Breast epithelium (tissue), 4 donors: ENCODE data around the gene SYF2. TPM values are rescaled to one million over a fixed set of nuclear protein-coding genes. Genes with fewer than 3 reads are reported as not detected.
A peak's percentile ranks its signal among the peaks of the same experiment; 100 is the strongest.

Source experiments
- DNase-seq, 2 donors: peaks; one replicate each; pipeline ENCODE4 v3.0.0-alpha.2; 2019; ENCODE audit warnings: low spot score in 2 of 2
- H3K27ac ChIP-seq, 2 donors: fragments of 200-600 bp; sonication (generic) in 1 of 2; one replicate each; pipeline ENCODE4 v1.5.1; 2016 to 2019; ENCODE audit warnings: mild to moderate bottlenecking in 1 of 2
- H3K27me3 ChIP-seq, 2 donors: fragments of 200-600 bp; sonication (generic) in 1 of 2; one replicate each; pipeline versions ENCODE4 v1.5.1 to v1.6.0; 2017 to 2019; ENCODE audit warnings: control low read depth in 1 of 2, mild to moderate bottlenecking in 1 of 2
- H3K36me3 ChIP-seq: fragments of 200-600 bp; one replicate; pipeline ENCODE4 v1.5.1; 2019
- H3K4me1 ChIP-seq, 2 donors: fragments of 200-600 bp; sonication (generic); one replicate each; pipeline ENCODE4 v1.5.1; 2016 to 2019; ENCODE audit warnings: control low read depth in 1 of 2
- H3K4me3 ChIP-seq, 3 donors: fragments of 200-600 bp; sonication (generic); 1 replicate in 2 of 3; 2 replicates in 1 of 3; pipeline ENCODE4 v1.5.1; 2016 to 2019; ENCODE audit warnings: mild to moderate bottlenecking in 3 of 3, moderate library complexity in 2 of 3
- H3K9me3 ChIP-seq, 2 donors: fragments of 200-600 bp; sonication (generic) in 1 of 2; one replicate each; pipeline ENCODE4 v1.5.1; 2016 to 2019; ENCODE audit warnings: control low read depth in 1 of 2
- CTCF ChIP-seq, 3 donors: fragments of 450-650 bp; IDR thresholded peaks; one replicate each; pipeline ENCODE4 v1.5.1; 2016 to 2017; ENCODE audit warnings: antibody characterized with exemption in 3 of 3, mild to moderate bottlenecking in 3 of 3, moderate library complexity in 3 of 3
- POLR2A ChIP-seq: fragments of 450-650 bp; IDR thresholded peaks from one replicate; pipeline ENCODE4 v1.6.1; 2016; ENCODE audit warnings: antibody characterized with exemption, mild to moderate bottlenecking, moderate library complexity
- POLR2AphosphoS5 ChIP-seq, 3 donors: sonication (generic); formaldehyde crosslinking; IDR thresholded peaks; one replicate each; pipeline ENCODE4 v1.6.1; 2017; ENCODE audit warnings: antibody characterized with exemption in 3 of 3
- intact Hi-C: fragments of 100-400 bp; cut with DNase I; formaldehyde crosslinking; loops from one replicate; pipeline ENCODE4 v1.15.1; 2023; ENCODE audit warnings: low total_unique reads
- total RNA-seq, 3 donors: library from RNA; depleted of rRNA; stranded (reverse); fragments of >200 nt; gene quantifications; one replicate each; pipeline ENCODE4 v1.1.0, GENCODE V29; 2016

Gene SYF2
- total RNA-seq, 3 donors from 2014 or later: 61.3 to 85.0 (median 83.6) TPM

GRCh38 chr1:25184001-25184762 is 48.1 kb downstream of the SYF2 start:
- Histone ChIP-seq H3K4me1 (no peaks in the 10 kb centered on the region), H3K36me3 (no peaks in the 10 kb centered on the region), H3K4me3 (no peak overlapping the region), H3K9me3 (no peaks in the 10 kb centered on the region), H3K27me3 (no peaks in the 10 kb centered on the region), H3K27ac (no peak overlapping the region)
- DNase-seq: no peak
- TF ChIP-seq POLR2AphosphoS5 (IDR thresholded peaks at IDR 0.05) (no peak), POLR2A (no peak), CTCF (IDR thresholded peaks at IDR 0.05) (no peak)
- intact Hi-C loops: no loop called here

- intact Hi-C loops: no loop called here
- H3K4me1 ChIP-seq: no peaks in the 10 kb centered on the region
- no peaks in the 10 kb centered on the region for H3K9me3 ChIP-seq
- peak in 1 of 2 donors; percentile 14 for DNase-seq
- no peaks in the 10 kb centered on the region for H3K36me3 ChIP-seq
- no peak overlapping the region for H3K4me3 ChIP-seq
- TF ChIP-seq POLR2A (no peak), POLR2AphosphoS5 (IDR thresholded peaks at IDR 0.05) (no peak), CTCF (IDR thresholded peaks at IDR 0.05) (no peak)
- H3K27me3 ChIP-seq: no peaks in the 10 kb centered on the region
- H3K27ac ChIP-seq: peak overlapping the region in 1 of 2 donors; percentile 40
Observed at GRCh38 chr1:25183126-25183980, 48.9 kb downstream of the SYF2 start.

- no peaks in the 10 kb centered on the region for H3K27me3 ChIP-seq
- no peaks in the 10 kb centered on the region for H3K4me1 ChIP-seq
- intact Hi-C loops: no loop called here
- H3K36me3 ChIP-seq: no peaks in the 10 kb centered on the region
- DNase-seq: peak in 1 of 2 donors; percentile 21
- peak overlapping the region in 1 of 2 donors; percentile 40 for H3K27ac ChIP-seq
- no peak overlapping the region for H3K4me3 ChIP-seq
- TF ChIP-seq POLR2A (no peak), POLR2AphosphoS5 (IDR thresholded peaks at IDR 0.05) (no peak), CTCF (IDR thresholded peaks at IDR 0.05) (no peak)
- H3K9me3 ChIP-seq: no peaks in the 10 kb centered on the region
Observed at GRCh38 chr1:25182629-25183028, 49.7 kb downstream of the SYF2 start.

- intact Hi-C loops: no loop called here
- H3K9me3 ChIP-seq: no peaks in the 10 kb centered on the region
Observed at GRCh38 chr1:25180996-25181395, 51.3 kb downstream of the SYF2 start.

GRCh38 chr1:25178917-25179561 is 53.3 kb downstream of the SYF2 start:
- H3K9me3 ChIP-seq: no peaks in the 10 kb centered on the region
- H3K36me3 ChIP-seq: no peaks in the 10 kb centered on the region
- intact Hi-C loops: no loop called here
- TF ChIP-seq POLR2AphosphoS5 (IDR thresholded peaks at IDR 0.05) (no peak), CTCF (IDR thresholded peaks at IDR 0.05) (no peak), POLR2A (no peak)
- H3K4me1 ChIP-seq: peaks cover 0 to 8% of the 10 kb centered on the region in 2 donors
- no peak for DNase-seq
- H3K27ac ChIP-seq: peak overlapping the region in 1 of 2 donors; percentile 0
- H3K4me3 ChIP-seq: no peak overlapping the region
- no peaks in the 10 kb centered on the region for H3K27me3 ChIP-seq

More at GRCh38 chr1:25180996-25181395, 51.3 kb downstream of the SYF2 start:
- DNase-seq: no peak
- Histone ChIP-seq H3K4me1 (no peaks in the 10 kb centered on the region), H3K27me3 (no peaks in the 10 kb centered on the region), H3K4me3 (no peak overlapping the region), H3K27ac (no peak overlapping the region), H3K36me3 (no peaks in the 10 kb centered on the region)
- no peak for TF ChIP-seq POLR2AphosphoS5 (IDR thresholded peaks at IDR 0.05)
- no peak for TF ChIP-seq POLR2A
